Heart left ventricle (tissue), 16 donors: ENCODE data around the gene PTPRE. TPM values are rescaled to one million over a fixed set of nuclear protein-coding genes. Genes with fewer than 3 reads are reported as not detected.
A peak's percentile ranks its signal among the peaks of the same experiment; 100 is the strongest.

Source experiments
- ATAC-seq, 4 donors: fragments of 200-7000 bp; cut with Tn5 transposase; one replicate each; pipeline ENCODE4 v1.9.1; 2020 to 2022; ENCODE audit warnings: moderate library complexity in 4 of 4, mild to moderate bottlenecking in 3 of 4, moderate number of reproducible peaks in 1 of 4
- DNase-seq, 5 donors: peaks; one replicate each; pipeline ENCODE4 v3.0.0-alpha.2; 2020
- H3K27ac ChIP-seq, 12 donors: fragments of 200-600 bp; sonication (generic) in 4 of 12; one replicate each; pipeline versions ENCODE4 v1.5.0 to v1.8.0; 2016 to 2022; ENCODE audit warnings: mild to moderate bottlenecking in 2 of 12
- H3K27me3 ChIP-seq, 9 donors: fragments of 200-600 bp; sonication (generic) in 2 of 9; one replicate each; pipeline versions ENCODE4 v1.5.1 to v1.8.0; 2016 to 2022; ENCODE audit warnings: mild to moderate bottlenecking in 3 of 9
- H3K36me3 ChIP-seq, 9 donors: fragments of 200-600 bp; sonication (generic) in 2 of 9; one replicate each; pipeline versions ENCODE4 v1.5.0 to v1.8.0; 2018 to 2022; ENCODE audit warnings: mild to moderate bottlenecking in 2 of 9
- H3K4me1 ChIP-seq, 12 donors: fragments of 200-600 bp; sonication (generic) in 4 of 12; one replicate each; pipeline versions ENCODE4 v1.5.0 to v1.8.0; 2016 to 2022; ENCODE audit warnings: mild to moderate bottlenecking in 3 of 12
- H3K4me3 ChIP-seq, 12 donors: fragments of 200-600 bp; sonication (generic) in 4 of 12; one replicate each; pipeline versions ENCODE4 v1.5.0 to v1.8.0; 2017 to 2022; ENCODE audit warnings: mild to moderate bottlenecking in 9 of 12, moderate library complexity in 4 of 12
- H3K9me3 ChIP-seq, 12 donors: fragments of 200-600 bp; sonication (generic) in 4 of 12; one replicate each; pipeline versions ENCODE4 v1.5.0 to v1.8.0; 2016 to 2022; ENCODE audit warnings: mild to moderate bottlenecking in 1 of 12
- POLR2A ChIP-seq, 2 donors: fragments of 450-650 bp; IDR thresholded peaks; one replicate each; pipeline ENCODE4 v1.6.1; 2017; ENCODE audit warnings: antibody characterized with exemption in 2 of 2, mild to moderate bottlenecking in 2 of 2, moderate library complexity in 2 of 2
- WGBS, 4 donors: extraction: QIAGEN DNeasy Blood & Tissue Kit in 2 of 4; methylation state at CpG; one replicate each; pipeline versions ENCODE4 v1.1.5 to v1.1.7; 2013 to 2018; 5-methylcytosine and 5-hydroxymethylcytosine counted together
- intact Hi-C, 10 donors: fragments of 100-400 bp; cut with DNase I; formaldehyde crosslinking; loops; one replicate each; pipeline versions ENCODE4 v1.11.1 to v1.14.2; 2022
- polyA plus RNA-seq, 2 donors: library from polyadenylated mRNA; stranded (reverse); fragments of 200-250 nt; gene quantifications; one replicate each; pipeline ENCODE4 v1.2.3, GENCODE V29; 2013
- total RNA-seq, 9 donors: library from RNA; depleted of rRNA in 2 of 9; stranded (reverse); fragments of >200 nt in 2 of 9; fragmentation: NEBNext Ultra II Directional in 3 of 9; extraction: Animal tissue kit (Norgen Biotek cat#: 25700) in 3 of 9; gene quantifications; one replicate each; pipeline versions ENCODE4 v1.1.0 to v1.2.4, GENCODE V29; 2016 to 2023
- TF ChIP-seq, protein P1 (sequence below), 12 donors: fragments of 200-600 bp; sonication (generic) in 4 of 12; IDR thresholded peaks; one replicate each; pipeline versions ENCODE4 v1.5.0 to v1.8.0; 2018 to 2022; ENCODE audit warnings: antibody characterized with exemption in 12 of 12, mild to moderate bottlenecking in 5 of 12
- donor health status: ischemic (EF 13 %, LVEDD 7.1; RV severe dilation, severe dysfunction).
- donor health status: healthy with polysubstance abuse.
- donor health status: DM: no; HTN: yes; CAD: no.
- donor health status: DM: no; HTN: no; CAD: no.
- donor health status: ischemic (EF 25% LVEDD 6.9; RV normal size, moderate dysfunction).
- donor health status: ischemic (EF 25% LVEDD 5.7; RV mildly dilated, moderate dysfunction).
- donor health status: healthy.
- donor health status: DM: yes; HTN: yes; CAD: no.
- donor health status: ischemic (EF 35%, LVEDD 5.7; RV mildly dilated, moderate dysfunction).
- donor health status: nonischemic (EF 11% LVEDD 7.7; RV severe dilation, severe dysfunction).
- donor health status: DM: yes; HTN: yes; CAD: no.
- donor health status: PGD.
- donor health status: ischemic (EF 29% LVEDD 5.4; RV normal size, mild dysfunction).
- donor health status: nonischemic (EF 23%, LVEDD 6.1; RV moderate dilation, normal function).

PTPRE gene
- total and polyA plus RNA-seq, 11 donors, result 6.9 to 55.0 (median 24.1) TPM

DNA sequence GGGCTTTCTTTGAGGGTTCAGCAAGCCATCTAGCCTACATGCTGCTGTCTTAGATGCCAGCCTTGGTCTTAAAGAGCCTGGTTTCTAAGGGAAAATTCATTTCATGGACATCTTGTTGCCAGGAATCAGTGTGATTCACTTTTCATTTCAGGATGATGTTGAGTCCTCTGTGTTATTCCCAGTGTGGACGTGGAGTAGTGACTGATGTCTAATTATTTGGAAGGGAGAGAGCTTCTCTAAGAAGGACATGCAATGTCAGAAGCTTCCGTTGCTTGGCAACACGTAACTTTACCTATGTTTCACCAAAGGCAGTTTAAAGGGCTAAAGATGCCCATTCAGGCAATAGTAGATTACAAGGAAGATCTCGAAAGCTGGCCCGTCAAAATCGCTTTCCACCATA is 89.0 kb downstream of the PTPRE start:
- intact Hi-C loops, result no loop called here
- DNase-seq (no peak), ATAC-seq (no peak)
- H3K27ac ChIP-seq, result peak overlapping the region in 8 of 12 donors; percentile 31 to 72 (median 52)
- no peaks in the 10 kb centered on the region for H3K36me3 ChIP-seq
- H3K27me3 ChIP-seq, result no peaks in the 10 kb centered on the region
- TF ChIP-seq, protein P1, sequence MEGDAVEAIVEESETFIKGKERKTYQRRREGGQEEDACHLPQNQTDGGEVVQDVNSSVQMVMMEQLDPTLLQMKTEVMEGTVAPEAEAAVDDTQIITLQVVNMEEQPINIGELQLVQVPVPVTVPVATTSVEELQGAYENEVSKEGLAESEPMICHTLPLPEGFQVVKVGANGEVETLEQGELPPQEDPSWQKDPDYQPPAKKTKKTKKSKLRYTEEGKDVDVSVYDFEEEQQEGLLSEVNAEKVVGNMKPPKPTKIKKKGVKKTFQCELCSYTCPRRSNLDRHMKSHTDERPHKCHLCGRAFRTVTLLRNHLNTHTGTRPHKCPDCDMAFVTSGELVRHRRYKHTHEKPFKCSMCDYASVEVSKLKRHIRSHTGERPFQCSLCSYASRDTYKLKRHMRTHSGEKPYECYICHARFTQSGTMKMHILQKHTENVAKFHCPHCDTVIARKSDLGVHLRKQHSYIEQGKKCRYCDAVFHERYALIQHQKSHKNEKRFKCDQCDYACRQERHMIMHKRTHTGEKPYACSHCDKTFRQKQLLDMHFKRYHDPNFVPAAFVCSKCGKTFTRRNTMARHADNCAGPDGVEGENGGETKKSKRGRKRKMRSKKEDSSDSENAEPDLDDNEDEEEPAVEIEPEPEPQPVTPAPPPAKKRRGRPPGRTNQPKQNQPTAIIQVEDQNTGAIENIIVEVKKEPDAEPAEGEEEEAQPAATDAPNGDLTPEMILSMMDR (IDR thresholded peaks at IDR 0.05), result no peak
- TF ChIP-seq POLR2A (IDR thresholded peaks at IDR 0.05), result no peak
- no peak overlapping the region for H3K4me3 ChIP-seq
- H3K4me1 ChIP-seq, result peaks cover 0 to 56% (median 35%) of the 10 kb centered on the region in 12 donors
- no peaks in the 10 kb centered on the region for H3K9me3 ChIP-seq
- 89 to 96% (median 92%) methylated on average over 6 of the region's 6 CpGs for WGBS, 4 donors

DNA sequence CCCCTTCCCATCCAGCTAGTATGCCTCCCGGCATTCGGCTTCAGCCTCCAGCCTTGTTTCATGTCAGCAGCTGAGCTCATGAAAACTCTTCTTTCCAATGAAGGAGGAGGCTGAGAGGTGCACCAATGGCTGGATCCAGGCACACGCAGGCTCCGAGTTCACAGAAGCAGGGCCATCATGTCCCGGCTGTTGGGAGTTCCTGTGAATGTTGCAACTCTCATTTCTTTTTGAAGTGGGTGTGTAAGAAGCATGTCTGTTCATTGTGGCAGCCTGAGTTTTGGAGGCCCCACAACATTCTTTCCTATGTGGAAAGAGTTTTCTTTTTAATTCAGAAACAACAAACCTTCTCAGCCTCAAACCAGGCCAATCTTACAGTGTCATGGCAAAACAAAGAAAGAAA is 89.7 kb downstream of the PTPRE start:
- H3K4me1 ChIP-seq, result peaks cover 0 to 55% (median 35%) of the 10 kb centered on the region in 12 donors

DNA sequence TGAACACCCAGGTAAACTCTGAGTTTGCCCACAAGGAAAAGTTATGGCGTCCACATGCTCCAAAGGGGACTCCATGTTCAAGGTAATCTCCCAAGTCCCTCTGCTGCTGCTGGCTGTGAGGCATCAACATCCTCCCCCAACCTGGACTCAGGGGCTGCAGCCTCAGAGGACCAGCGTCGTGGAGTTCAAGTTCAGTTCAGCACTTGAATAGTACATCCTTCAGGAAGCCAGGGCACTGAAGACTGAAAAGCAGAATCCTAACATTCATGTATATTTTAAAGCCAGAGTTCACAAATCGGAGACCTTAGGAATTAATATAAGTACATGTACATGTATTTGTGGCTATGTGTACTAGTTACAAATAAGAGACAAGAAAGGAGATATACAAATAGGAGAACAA is 90.4 kb downstream of the PTPRE start:
- H3K27ac ChIP-seq, result peak overlapping the region in 10 of 12 donors; percentile 12 to 72 (median 46)
- no peaks in the 10 kb centered on the region for H3K36me3 ChIP-seq
- ATAC-seq (no peak), DNase-seq (no peak)
- TF ChIP-seq, protein P1 (IDR thresholded peaks at IDR 0.05), result no peak
- TF ChIP-seq POLR2A (IDR thresholded peaks at IDR 0.05), result no peak
- WGBS, 4 donors, result 42 to 60% (median 57%) methylated on average over 4 of the region's 4 CpGs
- H3K27me3 ChIP-seq, result no peaks in the 10 kb centered on the region
- intact Hi-C loops, result no loop called here
- H3K4me3 ChIP-seq, result no peak overlapping the region
- peaks cover 0 to 55% (median 37%) of the 10 kb centered on the region in 12 donors for H3K4me1 ChIP-seq
- no peaks in the 10 kb centered on the region for H3K9me3 ChIP-seq

More for the DNA sequence above, 89.7 kb downstream of the PTPRE start:
- ATAC-seq (peak; percentile 72 to 86 (median 82)), DNase-seq (peak in 2 of 5 donors; percentile 68 to 79)
- TF ChIP-seq, protein P1 (IDR thresholded peaks at IDR 0.05), result no peak
- TF ChIP-seq POLR2A (IDR thresholded peaks at IDR 0.05), result no peak
- H3K27me3 ChIP-seq, result no peaks in the 10 kb centered on the region
- H3K36me3 ChIP-seq, result no peaks in the 10 kb centered on the region
- no peak overlapping the region for H3K4me3 ChIP-seq
- H3K9me3 ChIP-seq, result no peaks in the 10 kb centered on the region
- WGBS, 4 donors, result 49 to 81% (median 65%) methylated on average over 5 of the region's 5 CpGs
- peak overlapping the region in 11 of 12 donors; percentile 24 to 72 (median 46) for H3K27ac ChIP-seq
- intact Hi-C loops, result no loop called here

DNA sequence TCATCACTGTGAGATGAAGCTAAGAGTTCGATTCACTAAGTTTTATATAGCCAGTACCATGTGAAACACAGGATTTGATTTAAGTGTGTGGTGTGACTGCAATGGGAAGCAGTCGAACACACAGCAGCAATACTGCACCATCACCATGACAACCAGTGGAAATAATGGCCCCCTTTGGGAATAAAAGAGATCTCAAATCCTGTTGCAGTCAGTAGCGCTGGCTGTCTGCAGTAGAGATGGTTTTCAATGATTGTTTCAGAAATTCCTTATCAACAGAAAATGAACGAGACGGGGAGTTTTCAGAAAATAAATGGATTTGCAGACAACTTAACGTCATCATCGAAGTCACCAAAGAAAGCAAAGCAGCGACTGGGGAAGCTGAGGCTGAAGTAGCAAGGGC is 91.0 kb downstream of the PTPRE start:
- Histone ChIP-seq H3K9me3 (no peaks in the 10 kb centered on the region), H3K36me3 (no peaks in the 10 kb centered on the region), H3K27me3 (no peaks in the 10 kb centered on the region), H3K4me3 (no peak overlapping the region), H3K27ac (peak overlapping the region in 3 of 12 donors; percentile 20 to 72 (median 59)), H3K4me1 (peaks cover 0 to 55% (median 40%) of the 10 kb centered on the region in 12 donors)
- intact Hi-C loops, result no loop called here
- peak in 1 of 4 donors; percentile 1 for ATAC-seq
- TF ChIP-seq, protein P1 (IDR thresholded peaks at IDR 0.05), result no peak
- no peak for TF ChIP-seq POLR2A (IDR thresholded peaks at IDR 0.05)
- DNase-seq, result no peak
- WGBS, 4 donors, result 57 to 67% (median 62%) methylated on average over 8 of the region's 8 CpGs
